Activated CD8-positive, alpha-beta memory T cell treated with anti-CD3 and anti-CD28 coated beads, Interleukin-2, amount 50 U/mL, for 4 hours (primary cell): ENCODE results near the gene COL3A1.

Experiments
- DNase-seq: peaks from one replicate; pipeline ENCODE4 v3.0.0-alpha.2; 2020

COL3A1 gene

GRCh38 chr2:188974164-188974563, at the start of gene COL3A1:
Gene COL3A1, plus strand, starts transcription at chr2:188974373. Its CDS starts 117 bp downstream, at chr2:188974490.
- no peak for DNase-seq

GRCh38 chr2:188928643-188929042, 45.5 kb upstream of the COL3A1 start:
- no peak for DNase-seq

- no peak for DNase-seq
Observed at GRCh38 chr2:188931361-188931760, 42.8 kb upstream of the COL3A1 start.

- no peak for DNase-seq
Observed at GRCh38 chr2:188937228-188938220, 36.6 kb upstream of the COL3A1 start.

GRCh38 chr2:188940171-188940570, 34.0 kb upstream of the COL3A1 start:
- DNase-seq = no peak

GRCh38 chr2:188944442-188944841, 29.7 kb upstream of the COL3A1 start:
- no peak for DNase-seq

- DNase-seq = no peak
Observed at GRCh38 chr2:188949046-188949818, 24.9 kb upstream of the COL3A1 start.

- DNase-seq = no peak
Observed at GRCh38 chr2:188952901-188953300, 21.3 kb upstream of the COL3A1 start.

- no peak for DNase-seq
Observed at GRCh38 chr2:188956290-188956689, 17.9 kb upstream of the COL3A1 start.

- no peak for DNase-seq
Observed at GRCh38 chr2:188956961-188957360, 17.2 kb upstream of the COL3A1 start.

GRCh38 chr2:188957646-188958045, 16.5 kb upstream of the COL3A1 start:
- no peak for DNase-seq

- DNase-seq = no peak
Observed at GRCh38 chr2:188963741-188964140, 10.4 kb upstream of the COL3A1 start.

GRCh38 chr2:188964976-188965546, 9.1 kb upstream of the COL3A1 start:
- no peak for DNase-seq

GRCh38 chr2:188965563-188965962, 8.6 kb upstream of the COL3A1 start:
- DNase-seq = no peak

GRCh38 chr2:188966079-188966571, 8.0 kb upstream of the COL3A1 start:
- no peak for DNase-seq

- no peak for DNase-seq
Observed at GRCh38 chr2:188966728-188967440, 7.3 kb upstream of the COL3A1 start.

- DNase-seq = no peak
Observed at GRCh38 chr2:188969236-188969635, 4.9 kb upstream of the COL3A1 start.

GRCh38 chr2:188969651-188970050, 4.5 kb upstream of the COL3A1 start:
- no peak for DNase-seq

GRCh38 chr2:188970211-188970610, 4.0 kb upstream of the COL3A1 start:
- DNase-seq = no peak

GRCh38 chr2:188971432-188971861, 2.7 kb upstream of the COL3A1 start:
- DNase-seq = no peak

- DNase-seq = no peak
Observed at GRCh38 chr2:188973641-188974040, 532 bp upstream of the COL3A1 start.

GRCh38 chr2:188975497-188976102, 1.4 kb downstream of the COL3A1 start:
- no peak for DNase-seq
